Stimulated activated CD8-positive, alpha-beta memory T cell treated with anti-CD3 and anti-CD28 coated beads, Interleukin-4, amount 100 ng/mL, for 1 hour (primary cell): ENCODE results near the gene ATF3.

ENCODE experiments used
- DNase-seq, 2 donors: peaks; one replicate each; pipeline ENCODE4 v3.0.0-alpha.2; 2020; ENCODE audit warnings: low read depth in 2 of 2, low spot score in 1 of 2

The ATF3 gene

DNA sequence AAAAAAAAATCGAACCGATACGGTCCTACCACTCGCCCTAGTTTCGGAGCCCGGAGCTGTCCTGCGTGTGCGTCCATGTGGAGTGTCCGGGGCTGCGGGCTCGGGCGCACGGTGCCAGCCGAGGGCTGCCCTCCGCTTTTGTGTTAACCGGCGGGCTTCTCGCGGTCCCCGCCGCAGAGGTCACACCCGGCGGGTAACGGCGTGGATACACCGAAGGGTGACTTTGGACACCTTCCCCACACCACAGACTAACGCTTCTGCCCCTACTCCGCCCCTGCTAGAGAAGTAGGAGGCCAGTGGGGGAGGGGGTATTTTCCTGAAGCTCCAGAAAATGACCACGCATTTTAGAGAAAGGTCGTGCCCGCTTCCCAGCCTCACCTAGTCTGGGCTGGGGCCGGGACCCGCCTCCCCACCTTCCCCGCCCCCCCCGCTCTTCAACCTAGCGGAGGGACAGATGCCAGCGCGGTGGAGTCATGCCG is 609 bp upstream of the ATF3 start:
- no peak for DNase-seq

GRCh38 chr1:212608959-212609700 is 569 bp downstream of the ATF3 start:
- DNase-seq = no peak

GRCh38 chr1:212609701-212610574 is 1.4 kb downstream of the ATF3 start:
- no peak for DNase-seq

GRCh38 chr1:212610575-212610967 is 2.0 kb downstream of the ATF3 start:
- DNase-seq = no peak

- no peak for DNase-seq
Observed at GRCh38 chr1:212611000-212611948, 2.7 kb downstream of the ATF3 start.

- DNase-seq = no peak
Observed at GRCh38 chr1:212612041-212612961, 3.7 kb downstream of the ATF3 start.

DNA sequence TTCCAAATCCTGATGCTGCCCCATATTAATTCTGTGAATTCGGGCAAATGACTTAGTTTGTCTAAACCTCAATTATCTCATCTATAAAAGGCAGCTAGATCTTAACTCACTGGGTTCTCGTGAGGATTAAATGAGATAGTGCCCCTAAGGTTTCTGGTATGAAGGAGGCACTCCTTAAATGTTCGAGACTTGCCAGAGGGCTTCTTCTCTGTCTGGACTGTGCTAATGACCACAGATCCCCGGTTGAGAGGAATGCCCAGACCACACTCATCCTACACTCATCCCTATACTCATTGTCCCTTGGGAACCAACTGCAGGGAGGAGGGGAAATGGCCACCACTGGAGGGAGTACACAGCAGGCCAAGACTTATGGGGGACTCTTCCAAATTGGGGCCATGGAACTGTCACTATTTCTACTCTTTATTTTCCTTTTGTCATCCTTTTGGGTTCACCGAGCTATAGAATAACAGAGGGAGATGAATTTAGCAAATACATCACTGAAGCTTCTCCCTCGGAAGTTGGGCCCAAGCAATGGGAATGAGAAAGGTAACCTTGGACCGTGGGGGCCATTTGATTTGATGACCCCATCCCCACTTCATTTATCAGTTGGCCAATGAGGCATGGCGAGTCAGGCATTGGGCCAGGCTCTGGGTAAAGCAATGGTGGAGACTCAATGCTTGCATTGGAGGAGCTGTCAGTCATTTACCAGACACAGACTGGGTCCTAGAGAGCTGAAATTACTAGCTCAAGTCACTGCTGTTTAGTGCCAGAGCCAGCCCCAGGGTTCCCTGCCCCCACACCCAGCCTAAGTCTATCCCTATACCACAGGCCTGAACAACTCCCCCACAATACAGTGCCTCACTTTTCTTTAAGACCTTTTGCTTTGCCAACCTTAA is 5.1 kb downstream of the ATF3 start:
- DNase-seq = no peak

DNA sequence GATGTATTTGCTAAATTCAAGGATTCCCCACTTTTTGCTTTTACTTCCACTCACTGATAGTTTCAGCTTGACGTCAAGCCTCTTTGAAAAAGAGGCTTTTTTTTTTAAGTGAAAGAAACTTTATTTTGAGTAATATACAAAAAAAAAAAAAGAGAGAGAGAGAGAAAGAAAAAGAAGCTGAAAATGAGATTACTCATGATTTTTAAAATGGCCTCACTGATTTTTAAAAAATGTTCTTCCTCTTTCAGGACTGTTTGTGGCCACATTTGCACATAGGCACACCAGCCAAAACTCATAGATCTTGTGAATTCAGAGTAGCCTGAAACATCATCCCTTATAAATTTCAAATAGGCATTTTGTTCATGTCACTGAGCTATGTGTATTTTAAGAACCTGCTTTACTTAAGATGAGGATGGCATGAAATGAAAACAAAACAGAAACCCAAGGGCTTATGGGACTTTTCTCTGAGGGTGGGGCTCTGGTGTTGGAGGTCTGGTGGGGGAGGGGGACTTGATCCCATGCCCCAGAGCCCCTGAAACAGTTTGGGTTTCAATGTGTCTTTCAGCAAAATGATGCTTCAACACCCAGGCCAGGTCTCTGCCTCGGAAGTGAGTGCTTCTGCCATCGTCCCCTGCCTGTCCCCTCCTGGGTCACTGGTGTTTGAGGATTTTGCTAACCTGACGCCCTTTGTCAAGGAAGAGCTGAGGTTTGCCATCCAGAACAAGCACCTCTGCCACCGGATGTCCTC is 6.1 kb downstream of the ATF3 start:
- no peak for DNase-seq

DNA sequence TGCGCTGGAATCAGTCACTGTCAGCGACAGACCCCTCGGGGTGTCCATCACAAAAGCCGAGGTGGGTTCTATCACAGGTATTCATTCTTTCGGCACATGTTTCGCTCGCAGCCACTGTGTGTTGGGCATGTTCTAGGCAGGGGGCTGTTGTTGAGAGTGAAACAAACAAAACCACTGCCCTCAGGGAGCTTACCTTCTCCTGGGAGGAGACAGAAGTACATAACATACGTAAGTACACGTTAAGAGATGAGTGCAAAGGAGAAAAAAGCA is 6.6 kb downstream of the ATF3 start:
- no peak for DNase-seq

DNA sequence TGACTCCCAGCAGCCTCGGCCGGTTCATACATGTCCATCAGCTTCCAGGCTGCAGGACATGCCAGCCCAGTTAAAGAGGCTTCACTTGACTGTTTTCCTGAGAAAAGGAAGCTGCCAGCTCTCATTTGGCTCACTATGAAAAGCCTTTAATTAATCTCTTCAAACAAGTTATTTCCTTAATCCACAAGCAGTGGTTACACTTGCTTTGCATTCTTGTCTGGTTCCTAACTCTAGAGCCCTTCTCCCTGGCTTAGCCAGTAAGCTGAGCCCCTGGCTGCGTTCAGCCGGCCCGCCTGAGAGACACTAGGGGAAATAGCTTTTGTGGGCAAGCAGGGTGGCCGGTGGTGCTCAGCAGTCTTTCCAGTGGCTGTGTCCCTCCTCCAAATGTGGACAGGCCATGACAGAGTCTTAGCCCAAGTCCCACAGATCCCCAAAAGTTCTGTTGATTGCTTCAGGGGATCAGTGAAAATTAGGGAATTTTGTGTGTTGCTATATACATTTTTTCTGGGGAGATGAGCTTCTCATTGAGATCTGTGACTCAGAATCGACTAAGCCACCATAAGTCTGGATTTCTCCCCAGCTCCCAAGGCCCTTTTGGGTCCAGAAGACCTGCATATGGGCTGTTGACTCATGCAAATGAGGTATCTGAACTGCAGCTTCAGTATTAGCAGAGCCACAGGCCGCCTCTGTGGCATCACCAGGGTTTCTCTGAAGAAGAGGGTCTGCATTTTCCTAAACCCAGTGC is 10.1 kb downstream of the ATF3 start:
- DNase-seq = no peak

- no peak for DNase-seq
Observed at GRCh38 chr1:212620293-212620692, 11.7 kb downstream of the ATF3 start.

DNA sequence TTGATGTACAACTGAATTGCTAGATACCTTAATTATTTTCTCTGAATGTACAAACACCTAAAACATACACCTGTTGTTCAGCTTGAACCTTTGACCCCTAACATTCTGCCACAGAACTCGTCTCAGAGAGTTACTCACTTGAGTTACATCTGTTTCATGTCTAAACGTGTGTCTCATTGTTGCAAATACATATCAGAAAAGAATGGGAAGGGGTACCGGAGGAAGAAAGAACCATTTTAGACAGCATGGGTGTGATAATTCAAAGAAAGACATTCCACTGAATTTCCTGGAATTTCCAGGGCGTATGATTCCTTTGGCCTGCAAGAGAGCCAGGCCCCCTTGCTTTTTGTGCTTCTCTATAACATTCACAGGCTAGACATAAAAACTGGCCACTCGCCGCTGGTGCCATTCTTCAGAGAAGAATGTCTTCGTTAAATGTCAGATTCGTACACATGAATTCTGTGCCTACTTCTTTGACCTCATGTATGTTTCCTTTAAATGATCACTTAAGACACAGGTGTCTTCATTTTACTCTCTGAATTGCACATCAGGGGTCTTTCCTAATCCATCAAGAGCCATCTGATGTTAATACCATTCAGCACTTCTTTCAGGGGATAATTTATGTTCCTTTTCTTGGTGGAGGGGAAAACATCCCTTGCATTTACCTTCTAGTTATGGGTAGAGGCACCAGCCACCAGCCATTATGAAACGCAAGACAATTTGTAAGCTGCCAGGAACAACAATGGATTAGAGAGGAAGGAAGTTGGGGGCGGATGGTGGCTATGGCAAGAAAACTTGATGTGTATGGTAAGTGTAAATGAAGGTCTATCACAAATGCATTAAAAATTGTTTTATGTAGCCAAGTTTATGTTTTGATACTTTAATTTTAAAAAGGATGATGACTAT is 12.7 kb downstream of the ATF3 start:
- DNase-seq = no peak

DNA sequence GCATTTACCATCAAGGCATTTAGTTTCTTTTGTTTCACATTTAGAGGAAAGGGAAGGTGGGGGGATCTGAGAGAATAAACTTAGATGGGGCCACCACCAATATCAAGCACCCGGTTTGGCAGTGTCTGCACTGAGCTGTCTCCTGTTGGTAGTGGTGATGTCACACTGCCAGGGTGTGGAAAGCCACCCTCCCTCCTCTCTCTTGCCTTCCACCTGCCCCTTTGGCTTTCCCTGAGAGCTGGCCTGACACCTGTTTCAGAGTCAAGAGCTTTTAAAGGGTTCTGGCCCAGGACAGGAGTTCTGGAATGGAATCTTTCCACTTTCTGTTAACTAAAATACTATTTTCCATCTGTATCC is 13.4 kb downstream of the ATF3 start:
- DNase-seq = no peak

- no peak for DNase-seq
Observed at GRCh38 chr1:212622467-212622866, 13.9 kb downstream of the ATF3 start.

DNA sequence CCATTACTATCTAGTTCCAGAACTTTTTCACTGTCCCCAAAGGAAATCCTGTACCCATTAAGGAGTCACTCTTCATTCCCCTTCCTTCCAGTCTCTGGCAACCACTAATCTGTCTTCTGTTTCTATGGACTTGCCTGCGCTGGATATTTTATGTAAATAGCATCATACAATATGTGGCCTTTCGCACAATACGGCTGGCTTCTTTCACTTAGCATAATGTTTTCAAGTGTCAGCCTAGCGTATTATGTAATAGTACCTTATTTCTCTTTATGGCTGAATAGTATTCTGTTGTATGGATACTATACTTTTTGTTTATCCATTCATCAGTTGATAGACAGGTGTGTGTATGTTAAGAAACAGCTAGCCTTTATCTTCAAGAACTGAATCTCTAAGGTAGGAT is 14.3 kb downstream of the ATF3 start:
- no peak for DNase-seq

GRCh38 chr1:212623603-212624002 is 15.0 kb downstream of the ATF3 start:
- no peak for DNase-seq

DNA sequence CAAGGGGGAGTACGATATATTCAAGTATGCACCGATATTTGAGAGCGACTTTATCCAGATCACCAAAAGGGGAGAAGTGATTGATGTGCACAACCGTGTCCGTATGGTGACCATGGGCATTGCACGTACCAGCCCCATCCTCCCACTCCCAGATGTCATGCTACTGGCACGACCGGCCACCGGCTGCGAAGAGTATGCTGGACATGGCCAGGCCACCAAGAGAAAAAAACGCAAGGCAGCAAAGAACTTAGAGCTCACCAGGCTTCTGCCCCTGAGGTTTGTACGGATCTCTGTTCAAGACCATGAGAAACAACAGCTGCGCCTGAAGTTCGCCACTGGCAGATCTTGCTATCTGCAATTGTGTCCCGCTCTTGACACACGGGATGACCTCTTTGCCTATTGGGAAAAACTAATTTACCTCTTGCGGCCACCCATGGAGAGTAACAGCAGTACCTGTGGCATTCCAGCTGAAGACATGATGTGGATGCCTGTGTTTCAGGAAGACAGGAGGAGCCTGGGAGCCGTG is 16.5 kb downstream of the ATF3 start:
- DNase-seq = no peak
